Upper lobe of right lung (tissue), 1 donor: ENCODE results near the gene KLC1. TPM values are rescaled to one million over a fixed set of nuclear protein-coding genes. Genes with fewer than 3 reads are reported as not detected.

ENCODE experiments used
- ATAC-seq: fragments of 200-7000 bp; cut with Tn5 transposase; one replicate; pipeline ENCODE4 v1.9.1; 2020; ENCODE audit warnings: mild to moderate bottlenecking, moderate library complexity
- DNase-seq: peaks from one replicate; pipeline ENCODE4 v3.0.0-alpha.2; 2020
- H3K27ac ChIP-seq: fragments of 200-600 bp; one replicate; pipeline ENCODE4 v1.8.0; 2022
- H3K27me3 ChIP-seq: fragments of 200-600 bp; one replicate; pipeline ENCODE4 v1.8.0; 2022; ENCODE audit warnings: mild to moderate bottlenecking
- H3K36me3 ChIP-seq: fragments of 200-600 bp; one replicate; pipeline ENCODE4 v1.8.0; 2022
- H3K4me1 ChIP-seq: fragments of 200-600 bp; one replicate; pipeline ENCODE4 v1.8.0; 2022
- H3K4me3 ChIP-seq: fragments of 200-600 bp; one replicate; pipeline ENCODE4 v1.8.0; 2022; ENCODE audit warnings: mild to moderate bottlenecking
- H3K9me3 ChIP-seq: fragments of 200-600 bp; one replicate; pipeline ENCODE4 v1.8.0; 2022
- intact Hi-C: fragments of 100-400 bp; cut with DNase I; formaldehyde crosslinking; loops from one replicate; pipeline ENCODE4 v1.11.0; 2022
- total RNA-seq: library from RNA; stranded (reverse); fragmentation: NEBNext Ultra II Directional; extraction: Animal tissue kit (Norgen Biotek cat#: 25700); gene quantifications from one replicate; pipeline ENCODE4 v1.2.1, GENCODE V29; 2021
- TF ChIP-seq, protein P1 (sequence below): fragments of 200-600 bp; IDR thresholded peaks from one replicate; pipeline ENCODE4 v1.8.0; 2022; ENCODE audit warnings: antibody characterized with exemption
- donor health status: DM: no; HTN: yes; CAD: no; lungs with severe emphysema.

KLC1 gene
- total RNA-seq, 1 donor from 2014 or later, result 172 TPM

DNA sequence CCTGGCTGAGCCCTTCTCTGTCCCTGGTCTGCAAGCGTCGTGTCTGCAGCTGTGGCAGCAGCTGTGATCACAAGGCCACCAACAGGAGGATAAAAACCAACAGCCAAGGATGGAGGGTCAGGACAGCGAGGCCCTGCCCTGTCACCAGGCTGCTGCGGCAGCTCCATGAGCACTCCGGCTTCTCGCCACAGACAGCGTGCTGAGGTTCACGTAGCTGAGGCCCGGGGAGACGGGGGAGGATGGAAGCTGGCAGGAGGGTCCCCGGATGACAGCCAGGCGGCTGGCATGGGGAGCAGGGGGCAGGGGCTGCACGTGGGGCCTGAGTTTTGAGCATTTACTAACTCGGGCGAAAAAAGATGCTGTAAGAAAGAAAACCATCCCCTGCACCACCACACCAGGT is 80.8 kb downstream of the KLC1 start:
- no peak overlapping the region for H3K27ac ChIP-seq
- DNase-seq (no peak), ATAC-seq (no peak)
- TF ChIP-seq, protein P1, sequence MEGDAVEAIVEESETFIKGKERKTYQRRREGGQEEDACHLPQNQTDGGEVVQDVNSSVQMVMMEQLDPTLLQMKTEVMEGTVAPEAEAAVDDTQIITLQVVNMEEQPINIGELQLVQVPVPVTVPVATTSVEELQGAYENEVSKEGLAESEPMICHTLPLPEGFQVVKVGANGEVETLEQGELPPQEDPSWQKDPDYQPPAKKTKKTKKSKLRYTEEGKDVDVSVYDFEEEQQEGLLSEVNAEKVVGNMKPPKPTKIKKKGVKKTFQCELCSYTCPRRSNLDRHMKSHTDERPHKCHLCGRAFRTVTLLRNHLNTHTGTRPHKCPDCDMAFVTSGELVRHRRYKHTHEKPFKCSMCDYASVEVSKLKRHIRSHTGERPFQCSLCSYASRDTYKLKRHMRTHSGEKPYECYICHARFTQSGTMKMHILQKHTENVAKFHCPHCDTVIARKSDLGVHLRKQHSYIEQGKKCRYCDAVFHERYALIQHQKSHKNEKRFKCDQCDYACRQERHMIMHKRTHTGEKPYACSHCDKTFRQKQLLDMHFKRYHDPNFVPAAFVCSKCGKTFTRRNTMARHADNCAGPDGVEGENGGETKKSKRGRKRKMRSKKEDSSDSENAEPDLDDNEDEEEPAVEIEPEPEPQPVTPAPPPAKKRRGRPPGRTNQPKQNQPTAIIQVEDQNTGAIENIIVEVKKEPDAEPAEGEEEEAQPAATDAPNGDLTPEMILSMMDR, result no peak
- H3K27me3 ChIP-seq, result no peaks in the 10 kb centered on the region
- H3K4me1 ChIP-seq, result peaks cover 30% of the 10 kb centered on the region
- no peaks in the 10 kb centered on the region for H3K36me3 ChIP-seq
- H3K4me3 ChIP-seq, result no peak overlapping the region
- intact Hi-C loops, result no loop called here
- no peaks in the 10 kb centered on the region for H3K9me3 ChIP-seq

DNA sequence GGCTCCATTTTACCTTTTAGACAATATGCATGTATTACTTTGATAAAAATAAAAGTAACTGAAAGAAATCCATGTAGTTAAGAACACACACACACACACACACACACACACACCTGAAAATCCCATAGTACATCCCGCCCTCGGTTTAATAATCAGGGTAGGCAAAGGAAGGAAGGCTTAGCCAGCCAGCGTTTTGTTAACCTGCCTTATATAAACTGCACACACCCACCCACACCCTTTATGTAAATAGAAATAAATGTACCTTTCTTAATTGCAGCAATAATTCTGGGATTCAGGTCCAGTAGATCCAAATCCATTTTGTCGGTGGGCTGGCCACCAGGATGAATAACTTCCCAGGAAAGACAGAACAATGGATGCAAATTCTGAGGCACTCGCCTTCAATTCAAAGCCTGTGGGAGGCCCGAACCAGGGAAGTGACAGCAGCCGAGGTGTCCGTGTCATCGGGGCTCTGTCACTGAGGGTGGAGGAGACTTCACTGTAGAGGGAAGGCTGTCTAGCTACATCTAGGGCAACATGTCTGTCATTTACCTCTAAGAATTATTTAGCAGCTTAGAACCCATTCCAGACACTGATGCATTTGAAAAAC is 81.9 kb downstream of the KLC1 start:
- Histone ChIP-seq H3K9me3 (no peaks in the 10 kb centered on the region), H3K27me3 (no peaks in the 10 kb centered on the region), H3K27ac (peak overlapping the region; percentile 71), H3K36me3 (no peaks in the 10 kb centered on the region), H3K4me3 (no peak overlapping the region), H3K4me1 (peaks cover 22% of the 10 kb centered on the region)
- TF ChIP-seq, protein P1, result no peak
- intact Hi-C loops, result no loop called here
- DNase-seq (no peak), ATAC-seq (no peak)

GRCh38 chr14:103711516-103712431 is 82.8 kb downstream of the KLC1 start:
- peak; percentile 79 for DNase-seq
- TF ChIP-seq, protein P1, result no peak

DNA sequence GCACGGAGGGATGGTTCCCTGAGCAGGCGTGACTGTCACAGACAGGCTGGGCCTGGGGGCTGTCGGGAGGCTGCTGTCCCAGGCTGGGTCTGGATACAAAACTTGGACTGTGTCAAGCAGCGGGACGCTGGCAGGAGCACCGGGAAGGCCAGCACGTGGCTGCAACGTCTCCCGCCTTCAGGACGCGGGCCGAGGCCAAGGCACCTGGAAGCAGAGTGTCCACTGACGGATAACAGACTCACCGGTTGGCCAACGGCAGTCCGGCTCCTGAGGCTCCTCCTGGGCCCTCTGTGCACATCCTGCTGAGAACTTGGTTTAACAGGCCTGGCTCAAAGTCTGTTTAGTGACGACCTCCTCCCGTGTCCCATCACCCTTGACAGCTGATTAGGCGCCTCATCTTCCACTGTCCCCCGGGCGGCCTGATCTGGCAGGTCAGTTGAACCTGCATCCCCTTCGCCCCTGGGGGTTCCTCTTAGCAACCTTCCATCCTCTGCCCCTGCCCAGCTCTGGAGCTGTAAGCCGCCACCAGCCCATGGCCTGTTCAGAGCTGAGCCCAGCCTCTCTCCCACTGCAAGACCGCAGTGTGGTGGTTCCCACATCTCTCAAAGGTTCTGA is 83.7 kb downstream of the KLC1 start:
- DNase-seq, result no peak
- peak overlapping the region; percentile 71 for H3K27ac ChIP-seq
- intact Hi-C loops, result no loop called here
- H3K27me3 ChIP-seq, result no peaks in the 10 kb centered on the region
- H3K36me3 ChIP-seq, result no peaks in the 10 kb centered on the region
- ATAC-seq, result no peak
- H3K4me3 ChIP-seq, result no peak overlapping the region
- TF ChIP-seq, protein P1, result no peak
- peaks cover 32% of the 10 kb centered on the region for H3K4me1 ChIP-seq
- no peaks in the 10 kb centered on the region for H3K9me3 ChIP-seq

More at GRCh38 chr14:103711516-103712431, 82.8 kb downstream of the KLC1 start:
- Histone ChIP-seq H3K4me1 (peaks cover 24% of the 10 kb centered on the region), H3K9me3 (no peaks in the 10 kb centered on the region), H3K27ac (peak overlapping the region; percentile 71), H3K27me3 (no peaks in the 10 kb centered on the region), H3K4me3 (no peak overlapping the region), H3K36me3 (no peaks in the 10 kb centered on the region)
- intact Hi-C loops, result no loop called here
- peak; percentile 1 for ATAC-seq

- DNase-seq (no peak), ATAC-seq (no peak)
- TF ChIP-seq, protein P1, result no peak
- Histone ChIP-seq H3K27ac (peak overlapping the region; percentile 71), H3K4me1 (peaks cover 36% of the 10 kb centered on the region), H3K4me3 (no peak overlapping the region), H3K9me3 (no peaks in the 10 kb centered on the region), H3K36me3 (no peaks in the 10 kb centered on the region), H3K27me3 (no peaks in the 10 kb centered on the region)
- intact Hi-C loops, result no loop called here
Observed at GRCh38 chr14:103713304-103714062, 84.5 kb downstream of the KLC1 start.
